WTC11 (cell line): ENCODE results near the gene SLC38A11.

Source experiments
- ATF1 ChIP-seq: sonication (generic); formaldehyde crosslinking; IDR thresholded peaks from 2 replicates; pipeline ENCODE4 v1.8.1; 2023; ENCODE audit warnings: mild to moderate bottlenecking, moderate library complexity, missing genetic modification reagents
- CTCF ChIP-seq: fragments of 200-600 bp; IDR thresholded peaks from 2 replicates; pipeline ENCODE4 v1.8.0; 2022; ENCODE audit warnings: antibody characterized with exemption
- E2F5 ChIP-seq: sonication (generic); formaldehyde crosslinking; IDR thresholded peaks from 2 replicates; pipeline ENCODE4 v1.8.1; 2022; ENCODE audit warnings: mild to moderate bottlenecking, moderate library complexity, missing genetic modification reagents
- GABPB1 ChIP-seq: sonication (generic); formaldehyde crosslinking; IDR thresholded peaks from 2 replicates; pipeline ENCODE4 v1.8.1; 2023; ENCODE audit warnings: mild to moderate bottlenecking, missing genetic modification reagents
- IRF1 ChIP-seq: sonication (generic); formaldehyde crosslinking; IDR thresholded peaks from 2 replicates; pipeline ENCODE4 v1.8.0; 2023; ENCODE audit warnings: missing genetic modification reagents
- NR1H2 ChIP-seq: sonication (generic); formaldehyde crosslinking; IDR thresholded peaks from 2 replicates; pipeline ENCODE4 v1.9.0; 2021; ENCODE audit warnings: mild to moderate bottlenecking, moderate library complexity, missing genetic modification reagents
- PRDM15 ChIP-seq: sonication (generic); formaldehyde crosslinking; IDR thresholded peaks from 2 replicates; pipeline ENCODE4 v1.8.0; 2022; ENCODE audit warnings: missing genetic modification reagents
- TCF7 ChIP-seq: sonication (generic); formaldehyde crosslinking; IDR thresholded peaks from 2 replicates; pipeline ENCODE4 v1.8.0; 2022; ENCODE audit warnings: mild to moderate bottlenecking, low read depth, missing genetic modification reagents, moderate library complexity
- USF1 ChIP-seq: sonication (generic); formaldehyde crosslinking; IDR thresholded peaks from 2 replicates; pipeline ENCODE4 v1.8.0; 2022; ENCODE audit warnings: mild to moderate bottlenecking, missing genetic modification reagents
- USF2 ChIP-seq: sonication (generic); formaldehyde crosslinking; IDR thresholded peaks from 2 replicates; pipeline ENCODE4 v1.8.1; 2023; ENCODE audit warnings: mild to moderate bottlenecking, missing genetic modification reagents, moderate library complexity
- ZNF423 ChIP-seq: fragments of 250-450 bp; sonication (Bioruptor Pico); IDR thresholded peaks from 2 replicates; pipeline ENCODE4 v2.1.2; 2022; ENCODE audit warnings: mild to moderate bottlenecking, moderate library complexity
- TF ChIP-seq, protein P1 (sequence below): sonication (generic); formaldehyde crosslinking; IDR thresholded peaks from 2 replicates; pipeline ENCODE4 v1.8.0; 2022; ENCODE audit warnings: mild to moderate bottlenecking, missing genetic modification reagents
- TF ChIP-seq, protein P2 (sequence below): sonication (generic); formaldehyde crosslinking; IDR thresholded peaks from 2 replicates; pipeline ENCODE4 v1.8.0; 2022; ENCODE audit warnings: mild to moderate bottlenecking, missing genetic modification reagents

DNA sequence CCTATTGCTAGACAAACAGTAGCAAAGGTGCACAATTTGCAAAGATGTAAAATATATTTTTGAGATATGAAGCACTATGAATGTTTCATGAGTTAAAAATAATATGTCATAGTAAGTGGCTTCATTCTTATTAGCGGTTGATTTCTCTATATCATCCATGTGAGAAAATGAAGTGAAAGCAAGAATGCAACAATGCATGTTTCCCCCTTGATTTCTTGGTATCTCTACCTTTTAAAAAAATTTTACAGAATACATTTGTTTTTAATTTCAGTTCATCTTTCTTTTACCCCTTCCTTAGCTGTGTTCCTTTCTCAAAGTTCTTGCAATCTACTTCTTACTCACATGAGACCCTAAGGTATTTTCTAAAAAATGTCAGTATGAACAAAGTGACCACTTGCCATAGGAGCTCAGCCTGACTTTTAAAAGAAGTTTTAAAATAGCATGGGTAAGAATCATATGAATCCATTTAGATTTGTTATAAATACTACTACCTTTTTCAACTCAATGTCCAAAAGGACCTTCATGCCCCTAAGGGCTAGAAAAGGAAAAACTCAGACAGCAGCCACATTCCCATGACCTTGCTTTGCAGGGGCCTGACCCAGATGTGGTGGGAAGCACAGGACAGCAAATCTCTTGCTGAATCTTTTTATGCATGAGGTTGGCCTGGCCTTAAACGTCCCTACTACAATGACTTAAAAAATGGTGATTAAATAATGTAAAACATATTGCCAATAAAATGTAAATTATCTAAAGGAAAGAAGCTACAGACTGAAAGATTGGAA, 14.8 kb upstream of the SLC38A11 start:
- TF ChIP-seq CTCF (no peak), GABPB1 (CRISPR knock-in tag) (no peak), USF1 (CRISPR knock-in tag) (no peak), TCF7 (CRISPR knock-in tag) (no peak), NR1H2 (CRISPR knock-in tag) (no peak), ATF1 (CRISPR knock-in tag) (no peak), PRDM15 (CRISPR knock-in tag) (no peak), IRF1 (CRISPR knock-in tag) (no peak), USF2 (no peak), E2F5 (CRISPR knock-in tag) (no peak), ZNF423 (CRISPR knock-in tag) (no peak)
- TF ChIP-seq, protein P1, sequence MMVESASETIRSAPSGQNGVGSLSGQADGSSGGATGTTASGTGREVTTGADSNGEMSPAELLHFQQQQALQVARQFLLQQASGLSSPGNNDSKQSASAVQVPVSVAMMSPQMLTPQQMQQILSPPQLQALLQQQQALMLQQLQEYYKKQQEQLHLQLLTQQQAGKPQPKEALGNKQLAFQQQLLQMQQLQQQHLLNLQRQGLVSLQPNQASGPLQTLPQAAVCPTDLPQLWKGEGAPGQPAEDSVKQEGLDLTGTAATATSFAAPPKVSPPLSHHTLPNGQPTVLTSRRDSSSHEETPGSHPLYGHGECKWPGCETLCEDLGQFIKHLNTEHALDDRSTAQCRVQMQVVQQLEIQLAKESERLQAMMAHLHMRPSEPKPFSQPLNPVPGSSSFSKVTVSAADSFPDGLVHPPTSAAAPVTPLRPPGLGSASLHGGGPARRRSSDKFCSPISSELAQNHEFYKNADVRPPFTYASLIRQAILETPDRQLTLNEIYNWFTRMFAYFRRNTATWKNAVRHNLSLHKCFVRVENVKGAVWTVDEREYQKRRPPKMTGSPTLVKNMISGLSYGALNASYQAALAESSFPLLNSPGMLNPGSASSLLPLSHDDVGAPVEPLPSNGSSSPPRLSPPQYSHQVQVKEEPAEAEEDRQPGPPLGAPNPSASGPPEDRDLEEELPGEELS: no peak
- TF ChIP-seq, protein P2, sequence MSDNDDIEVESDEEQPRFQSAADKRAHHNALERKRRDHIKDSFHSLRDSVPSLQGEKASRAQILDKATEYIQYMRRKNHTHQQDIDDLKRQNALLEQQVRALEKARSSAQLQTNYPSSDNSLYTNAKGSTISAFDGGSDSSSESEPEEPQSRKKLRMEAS (CRISPR knock-in tag): no peak
